Neural progenitor cell (in vitro differentiated cells): ENCODE data around the gene RAET1L. TPM values are rescaled to one million over a fixed set of nuclear protein-coding genes. Genes with fewer than 3 reads are reported as not detected.
A peak's percentile ranks its signal among the peaks of the same experiment; 100 is the strongest.

Source experiments
- DNase-seq: peaks from one replicate; pipeline ENCODE4 v3.0.0-alpha.2; 2016; ENCODE audit warnings: low spot score
- H2AFZ ChIP-seq: fragments of 200-600 bp; sonication (generic); replicated peaks from 2 replicates; pipeline ENCODE4 v1.6.1; 2016; ENCODE audit warnings: antibody characterized with exemption
- H3F3A ChIP-seq: fragments of 200-600 bp; sonication (generic); 2 replicates; pipeline ENCODE4 v1.6.1; 2016; ENCODE audit warnings: antibody characterized with exemption, low read depth
- H3K27ac ChIP-seq: fragments of 200-600 bp; sonication (generic); 2 replicates; pipeline ENCODE4 v1.5.1; 2016; ENCODE audit warnings: mild to moderate bottlenecking
- H3K27me3 ChIP-seq: fragments of 200-600 bp; sonication (generic); 2 replicates; pipeline ENCODE4 v1.6.1; 2016; ENCODE audit warnings: mild to moderate bottlenecking, moderate library complexity
- H3K36me3 ChIP-seq: fragments of 200-600 bp; sonication (generic); 2 replicates; pipeline ENCODE4 v1.5.1; 2016
- H3K4me1 ChIP-seq: fragments of 200-600 bp; sonication (generic); 2 replicates; pipeline ENCODE4 v1.6.1; 2016; ENCODE audit warnings: mixed run types
- H3K4me2 ChIP-seq: fragments of 200-600 bp; sonication (generic); 2 replicates; pipeline ENCODE4 v1.6.1; 2016
- H3K4me3 ChIP-seq: fragments of 200-600 bp; sonication (generic); 2 replicates; pipeline ENCODE4 v1.5.1; 2016
- H3K79me2 ChIP-seq: fragments of 200-600 bp; sonication (generic); 2 replicates; pipeline ENCODE4 v1.6.1; 2016; ENCODE audit warnings: low read depth
- H3K9ac ChIP-seq: fragments of 200-600 bp; sonication (generic); 2 replicates; pipeline ENCODE4 v1.6.1; 2016
- H3K9me3 ChIP-seq: fragments of 200-600 bp; sonication (generic); 2 replicates; pipeline ENCODE4 v1.5.1; 2016; ENCODE audit warnings: low read depth
- H4K20me1 ChIP-seq: fragments of 200-600 bp; sonication (generic); 2 replicates; pipeline ENCODE4 v1.6.1; 2016; ENCODE audit warnings: low read depth
- H3K27ac Mint-ChIP-seq: 3 replicates; pipeline ENCODE4 v1.8.0; 2021; ENCODE audit warnings: mixed read lengths
- H3K27me3 Mint-ChIP-seq: 2 replicates; pipeline ENCODE4 v1.8.0; 2022; ENCODE audit warnings: low read depth, mild to moderate bottlenecking, inconsistent platforms, moderate library complexity, mixed read lengths; ENCODE audit not compliant: insufficient read depth
- H3K36me3 Mint-ChIP-seq: 3 replicates; pipeline ENCODE4 v1.8.0; 2021; ENCODE audit warnings: mixed read lengths
- H3K4me1 Mint-ChIP-seq: 3 replicates; pipeline ENCODE4 v1.8.0; 2021; ENCODE audit warnings: mixed read lengths
- H3K4me3 Mint-ChIP-seq: 3 replicates; pipeline ENCODE4 v1.8.0; 2021; ENCODE audit warnings: mild to moderate bottlenecking, moderate library complexity, mixed read lengths
- H3K9me3 Mint-ChIP-seq: 3 replicates; pipeline ENCODE4 v1.8.0; 2020; ENCODE audit warnings: mixed read lengths
- EZH2 ChIP-seq: fragments of 200-600 bp; sonication (generic); IDR thresholded peaks from 2 replicates; pipeline ENCODE4 v1.6.1; 2017; ENCODE audit warnings: antibody characterized with exemption, mild to moderate bottlenecking, moderate library complexity
- EZH2phosphoT487 ChIP-seq: fragments of 200-600 bp; sonication (generic); IDR thresholded peaks from 2 replicates; pipeline ENCODE4 v1.6.1; 2017; ENCODE audit warnings: antibody characterized with exemption
- total RNA-seq: library from RNA; depleted of rRNA; stranded (reverse); fragments of >200 nt; gene quantifications from 2 replicates; pipeline ENCODE4 v1.2.3, GENCODE V29; 2015; ENCODE audit warnings: low replicate concordance
- TF ChIP-seq, protein P1 (sequence below): fragments of 200-600 bp; sonication (generic); IDR thresholded peaks from 2 replicates; pipeline ENCODE4 v1.5.1; 2017; ENCODE audit warnings: antibody characterized with exemption, mild to moderate bottlenecking

Gene RAET1L
- total RNA-seq, 1 donor from 2014 or later = not detected

DNA sequence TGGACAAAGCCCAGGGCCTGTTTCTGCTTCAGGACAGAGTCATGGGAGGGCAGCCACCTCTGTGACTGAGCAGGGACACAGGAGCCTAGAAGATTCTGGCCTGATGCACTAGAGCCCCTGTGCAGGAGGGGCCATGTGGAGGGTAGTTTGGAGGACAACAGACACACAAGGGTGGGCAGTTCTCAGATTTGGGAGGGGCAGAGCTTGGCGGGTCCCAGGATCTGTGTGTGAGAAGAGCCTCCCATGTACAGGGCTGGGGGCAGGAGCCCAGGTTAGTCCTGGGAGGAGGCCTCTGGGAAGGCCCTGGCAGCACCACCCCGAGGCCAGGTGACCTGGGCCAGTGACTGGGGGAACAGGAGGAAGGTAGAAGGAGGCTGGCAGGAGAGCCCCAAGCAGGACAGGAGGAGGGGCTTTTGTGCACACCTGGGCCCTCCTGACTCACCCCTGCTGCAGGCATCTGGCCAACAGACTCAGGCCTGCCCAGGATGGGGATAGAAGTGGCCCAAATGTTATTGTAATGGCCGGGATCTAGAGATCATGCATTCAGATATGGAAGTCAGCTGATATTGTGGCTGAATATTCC lies 45.0 kb upstream of the RAET1L start:
- no peaks in the 10 kb centered on the region for H3K9me3 ChIP-seq
- DNase-seq = no peak
- no peak overlapping the region for H3K27ac ChIP-seq
- Mint-ChIP-seq H3K27ac (no peak overlapping the region), H3K27me3 (peaks cover 7% of the 10 kb centered on the region), H3K4me1 (peaks cover 28% of the 10 kb centered on the region), H3K9me3 (peaks cover 1% of the 10 kb centered on the region), H3K4me3 (no peak overlapping the region), H3K36me3 (peaks cover 7% of the 10 kb centered on the region)
- no peaks in the 10 kb centered on the region for H3K4me1 ChIP-seq
- H2AFZ ChIP-seq = no peak overlapping the region
- no peak overlapping the region for H3K4me2 ChIP-seq
- no peak overlapping the region for H3K9ac ChIP-seq
- no peaks in the 10 kb centered on the region for H4K20me1 ChIP-seq
- no peak overlapping the region for H3K4me3 ChIP-seq
- H3K27me3 ChIP-seq = peaks cover 22% of the 10 kb centered on the region
- peaks cover 15% of the 10 kb centered on the region for H3F3A ChIP-seq
- TF ChIP-seq EZH2 (no peak), EZH2phosphoT487 (no peak)
- TF ChIP-seq, protein P1, sequence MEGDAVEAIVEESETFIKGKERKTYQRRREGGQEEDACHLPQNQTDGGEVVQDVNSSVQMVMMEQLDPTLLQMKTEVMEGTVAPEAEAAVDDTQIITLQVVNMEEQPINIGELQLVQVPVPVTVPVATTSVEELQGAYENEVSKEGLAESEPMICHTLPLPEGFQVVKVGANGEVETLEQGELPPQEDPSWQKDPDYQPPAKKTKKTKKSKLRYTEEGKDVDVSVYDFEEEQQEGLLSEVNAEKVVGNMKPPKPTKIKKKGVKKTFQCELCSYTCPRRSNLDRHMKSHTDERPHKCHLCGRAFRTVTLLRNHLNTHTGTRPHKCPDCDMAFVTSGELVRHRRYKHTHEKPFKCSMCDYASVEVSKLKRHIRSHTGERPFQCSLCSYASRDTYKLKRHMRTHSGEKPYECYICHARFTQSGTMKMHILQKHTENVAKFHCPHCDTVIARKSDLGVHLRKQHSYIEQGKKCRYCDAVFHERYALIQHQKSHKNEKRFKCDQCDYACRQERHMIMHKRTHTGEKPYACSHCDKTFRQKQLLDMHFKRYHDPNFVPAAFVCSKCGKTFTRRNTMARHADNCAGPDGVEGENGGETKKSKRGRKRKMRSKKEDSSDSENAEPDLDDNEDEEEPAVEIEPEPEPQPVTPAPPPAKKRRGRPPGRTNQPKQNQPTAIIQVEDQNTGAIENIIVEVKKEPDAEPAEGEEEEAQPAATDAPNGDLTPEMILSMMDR = no peak
- no peaks in the 10 kb centered on the region for H3K36me3 ChIP-seq
- H3K79me2 ChIP-seq = no peaks in the 10 kb centered on the region

DNA sequence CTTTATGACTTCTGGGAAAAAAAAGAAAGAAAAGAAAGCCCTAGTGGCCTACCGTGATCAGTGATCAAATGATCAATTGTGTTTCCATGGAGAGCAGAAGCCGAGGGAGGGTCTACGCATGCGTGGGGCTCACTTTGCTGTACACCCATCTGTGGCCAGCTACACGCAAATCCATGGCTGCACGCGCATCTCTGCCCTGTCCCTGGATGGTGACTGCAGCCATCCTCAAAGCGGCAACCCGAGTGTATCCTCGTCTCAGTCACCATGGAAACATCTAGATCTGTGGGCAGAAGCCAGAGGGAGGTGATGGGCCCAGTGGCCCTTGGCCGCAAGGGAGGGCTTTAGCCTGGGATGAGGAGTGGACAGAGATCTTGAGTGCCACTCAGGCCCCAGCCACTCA lies 44.4 kb upstream of the RAET1L start:
- H3K4me1 Mint-ChIP-seq = peaks cover 25% of the 10 kb centered on the region
- Histone ChIP-seq H3K79me2 (no peaks in the 10 kb centered on the region), H3K27ac (no peak overlapping the region), H3K4me3 (peak overlapping the region; percentile 59), H3K4me1 (no peaks in the 10 kb centered on the region), H4K20me1 (no peaks in the 10 kb centered on the region), H3K9ac (no peak overlapping the region), H3K9me3 (no peaks in the 10 kb centered on the region), H3K36me3 (no peaks in the 10 kb centered on the region), H3F3A (peaks cover 15% of the 10 kb centered on the region), H3K27me3 (peaks cover 22% of the 10 kb centered on the region), H2AFZ (no peak overlapping the region), H3K4me2 (peak overlapping the region; percentile 79)
- TF ChIP-seq, protein P1 = no peak
- no peak for TF ChIP-seq EZH2phosphoT487
- no peak for TF ChIP-seq EZH2
- H3K27ac Mint-ChIP-seq = no peak overlapping the region
- peak overlapping the region; percentile 68 for H3K4me3 Mint-ChIP-seq
- H3K27me3 Mint-ChIP-seq = peaks cover 7% of the 10 kb centered on the region
- H3K36me3 Mint-ChIP-seq = peaks cover 7% of the 10 kb centered on the region
- peak; percentile 28 for DNase-seq
- H3K9me3 Mint-ChIP-seq = peaks cover 1% of the 10 kb centered on the region

DNA sequence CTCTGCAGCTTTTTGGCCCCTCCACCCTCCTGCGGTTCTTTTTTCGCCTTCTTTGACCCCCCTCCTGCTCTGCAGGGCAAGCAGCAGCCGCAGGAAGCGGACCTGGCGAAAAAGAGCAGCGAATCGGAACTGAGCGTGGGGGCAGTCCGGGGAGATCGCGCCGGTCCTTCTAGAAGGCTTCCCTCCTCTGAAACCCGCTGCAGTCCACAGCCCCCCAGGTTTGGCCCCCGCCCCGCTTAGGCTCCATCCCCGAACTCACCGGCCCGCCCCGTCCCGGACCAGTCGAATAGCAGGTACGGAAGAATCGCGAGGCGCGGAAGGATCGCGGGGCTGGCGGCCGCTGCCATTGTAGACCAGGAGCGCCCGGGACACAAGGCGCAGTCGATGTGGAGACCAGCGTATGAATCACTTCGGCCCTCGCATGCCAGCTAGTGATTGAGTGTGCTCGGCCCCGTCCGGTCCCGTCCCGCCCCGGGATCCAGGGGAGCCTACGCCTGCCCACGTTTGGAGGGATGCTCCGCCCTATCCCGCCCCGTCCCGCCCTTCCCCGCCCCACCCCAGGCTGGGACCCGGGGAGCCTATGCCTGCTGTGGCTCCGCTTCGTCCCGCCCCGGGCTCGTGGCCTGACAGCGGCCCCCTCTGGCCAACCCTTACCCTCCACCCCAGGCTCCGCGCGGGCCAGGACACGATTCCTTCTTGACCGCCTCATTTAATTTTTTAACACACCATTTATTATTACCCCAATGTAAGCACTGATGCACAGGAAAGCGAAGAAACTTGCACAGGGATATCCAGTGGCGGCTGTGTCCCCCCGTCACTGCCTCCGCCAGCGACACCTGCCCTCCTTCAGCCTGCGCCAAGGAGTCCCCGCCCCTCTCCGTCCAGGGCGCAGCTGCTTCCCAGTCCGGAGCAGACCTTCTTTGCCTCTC lies 43.7 kb upstream of the RAET1L start, which contains the start of gene ULBP3:
Gene ULBP3, minus strand, starts transcription at position 402 of the 929 bp plus-strand sequence. Its CDS starts 55 bp downstream, at position 347.
- no peaks in the 10 kb centered on the region for H3K4me1 ChIP-seq
- H3K9me3 Mint-ChIP-seq = peaks cover 1% of the 10 kb centered on the region
- H3K4me3 Mint-ChIP-seq = peak within 1 kb of the TSS; percentile 88
- peak within 1 kb of the TSS; percentile 79 for H3K4me2 ChIP-seq
- H3K27me3 ChIP-seq = peaks cover 22% of the 10 kb centered on the region
- peaks cover 15% of the 10 kb centered on the region for H3F3A ChIP-seq
- no peak within 1 kb of the TSS for H3K27ac ChIP-seq
- peaks cover 11% of the 10 kb centered on the region for H3K36me3 Mint-ChIP-seq
- DNase-seq = peak; percentile 89
- no peak within 1 kb of the TSS for H3K9ac ChIP-seq
- peak within 1 kb of the TSS; percentile 66 for H2AFZ ChIP-seq
- H3K79me2 ChIP-seq = no peaks in the 10 kb centered on the region
- H3K4me3 ChIP-seq = peak within 1 kb of the TSS; percentile 59
- no peaks in the 10 kb centered on the region for H4K20me1 ChIP-seq
- no peaks in the 10 kb centered on the region for H3K9me3 ChIP-seq
- no peaks in the 10 kb centered on the region for H3K36me3 ChIP-seq
- peaks cover 7% of the 10 kb centered on the region for H3K27me3 Mint-ChIP-seq
- H3K4me1 Mint-ChIP-seq = peaks cover 21% of the 10 kb centered on the region
- TF ChIP-seq, protein P1 = peak; percentile 66
- TF ChIP-seq EZH2 = no peak
- TF ChIP-seq EZH2phosphoT487 = no peak
- H3K27ac Mint-ChIP-seq = peak within 1 kb of the TSS; percentile 57
